Panc1 (cell line): ENCODE results near the gene HOXA7.

Experiments
- POLR2AphosphoS5 ChIP-seq: IDR thresholded peaks from 2 replicates; pipeline ENCODE4 v1.6.1; 2012; ENCODE audit warnings: mild to moderate bottlenecking, low read depth, low read length, moderate library complexity
- TF ChIP-seq, protein P1 (sequence below): fragments of 450-650 bp; IDR thresholded peaks from 2 replicates; pipeline ENCODE4 v1.5.1; 2017; ENCODE audit warnings: mild to moderate bottlenecking

DNA sequence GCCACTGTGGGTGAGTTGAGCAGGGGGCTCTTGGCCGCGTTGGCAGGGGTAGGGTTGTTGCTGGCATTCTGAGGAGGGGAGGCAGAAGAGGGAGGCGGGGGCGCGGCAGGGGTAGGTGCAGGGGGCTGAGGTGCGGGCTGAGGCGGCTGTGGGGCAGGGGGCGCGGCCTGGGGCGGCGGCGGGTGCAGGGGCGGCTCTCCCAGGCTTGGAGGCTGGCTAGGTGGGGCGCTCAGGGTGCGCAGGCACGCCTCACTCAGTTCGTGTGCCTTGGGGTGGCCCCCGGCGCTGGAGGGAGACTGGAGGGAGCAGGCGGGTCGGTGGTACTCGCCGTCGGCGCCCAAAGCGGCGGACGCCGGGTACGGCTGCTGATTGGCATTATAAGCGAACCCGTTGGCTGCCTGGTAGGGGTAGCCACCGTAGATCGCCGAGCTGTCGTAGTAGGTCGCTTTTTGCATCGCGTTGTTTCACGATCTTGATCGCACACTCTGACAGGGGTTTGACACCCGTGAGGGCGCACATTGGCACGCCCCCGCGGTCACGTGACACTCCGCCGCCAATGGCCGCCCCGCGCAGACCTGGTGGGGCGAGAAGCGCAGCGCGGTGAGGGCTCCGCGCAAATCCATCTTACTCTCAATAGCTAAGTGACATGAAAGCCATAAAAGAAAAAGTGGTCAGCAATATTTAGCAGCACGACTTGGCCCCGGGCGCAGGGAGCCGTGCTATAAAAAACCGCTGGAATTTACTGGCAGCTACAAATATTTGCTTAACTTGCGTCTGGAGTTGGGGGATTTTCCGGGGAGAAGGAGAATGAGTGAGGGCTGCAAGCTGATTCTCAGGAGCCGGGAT is 46.1 kb downstream of the HOXA7 start:
- TF ChIP-seq, protein P1, sequence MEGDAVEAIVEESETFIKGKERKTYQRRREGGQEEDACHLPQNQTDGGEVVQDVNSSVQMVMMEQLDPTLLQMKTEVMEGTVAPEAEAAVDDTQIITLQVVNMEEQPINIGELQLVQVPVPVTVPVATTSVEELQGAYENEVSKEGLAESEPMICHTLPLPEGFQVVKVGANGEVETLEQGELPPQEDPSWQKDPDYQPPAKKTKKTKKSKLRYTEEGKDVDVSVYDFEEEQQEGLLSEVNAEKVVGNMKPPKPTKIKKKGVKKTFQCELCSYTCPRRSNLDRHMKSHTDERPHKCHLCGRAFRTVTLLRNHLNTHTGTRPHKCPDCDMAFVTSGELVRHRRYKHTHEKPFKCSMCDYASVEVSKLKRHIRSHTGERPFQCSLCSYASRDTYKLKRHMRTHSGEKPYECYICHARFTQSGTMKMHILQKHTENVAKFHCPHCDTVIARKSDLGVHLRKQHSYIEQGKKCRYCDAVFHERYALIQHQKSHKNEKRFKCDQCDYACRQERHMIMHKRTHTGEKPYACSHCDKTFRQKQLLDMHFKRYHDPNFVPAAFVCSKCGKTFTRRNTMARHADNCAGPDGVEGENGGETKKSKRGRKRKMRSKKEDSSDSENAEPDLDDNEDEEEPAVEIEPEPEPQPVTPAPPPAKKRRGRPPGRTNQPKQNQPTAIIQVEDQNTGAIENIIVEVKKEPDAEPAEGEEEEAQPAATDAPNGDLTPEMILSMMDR = no peak
- peak; percentile 90; the same call in 1 of the 2 replicates for TF ChIP-seq POLR2AphosphoS5
